ENCODE data around the gene ALPL.

The ALPL gene

DNA sequence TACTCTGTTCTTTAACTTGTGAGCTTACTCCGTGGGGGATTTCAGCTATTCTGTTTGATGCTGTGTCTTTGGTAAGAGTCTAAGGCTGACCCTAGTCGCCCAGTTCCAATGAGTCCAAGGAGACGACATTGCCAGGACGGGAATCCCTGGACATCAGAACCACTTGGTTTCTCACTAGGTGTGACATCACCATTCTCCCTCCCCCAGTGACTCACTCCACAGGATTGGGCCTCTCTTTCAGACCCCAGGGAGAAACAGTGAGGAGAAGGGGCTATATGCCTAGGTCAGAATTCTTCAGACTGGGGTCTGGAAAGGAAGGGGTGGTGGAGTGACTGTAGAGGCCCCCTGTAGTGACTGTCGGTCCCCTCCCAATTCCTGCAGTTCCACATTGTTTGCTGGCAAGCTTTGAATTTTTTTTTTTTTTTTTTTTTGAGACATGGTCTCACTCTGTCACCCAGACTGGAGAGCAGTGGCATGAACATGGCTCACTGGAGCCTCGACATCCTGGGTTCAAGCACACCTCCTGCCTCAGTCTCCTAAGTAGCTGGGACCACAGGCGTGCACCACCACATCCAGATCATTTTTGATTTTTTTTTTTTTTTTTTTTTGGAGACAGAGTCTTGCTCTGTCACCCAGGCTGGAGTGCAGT lies 21.3 kb downstream of the ALPL start:
- DNase-seq (ENCODE audit: low spot score): no peak

DNA sequence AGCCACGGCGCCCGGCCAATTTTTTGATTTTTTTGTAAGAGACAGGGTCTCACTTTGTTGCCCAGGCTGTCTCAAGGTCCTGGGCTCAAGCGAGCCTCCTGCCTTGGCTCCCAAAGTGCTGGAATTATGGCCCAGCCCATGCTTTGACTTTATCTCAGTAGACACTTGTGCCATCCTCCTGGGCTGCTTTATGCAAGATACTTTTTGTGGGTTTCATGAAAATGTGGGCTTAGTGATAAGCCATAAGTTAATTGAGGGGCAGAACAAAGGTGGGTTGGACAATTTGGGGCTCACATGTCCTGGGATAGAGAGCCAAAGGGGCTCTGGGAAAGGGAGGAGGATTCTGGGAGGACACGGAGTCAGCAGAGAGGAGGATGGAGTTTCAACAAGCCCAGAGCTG lies 22.0 kb downstream of the ALPL start:
- no peak for DNase-seq (ENCODE audit: low spot score)

DNA sequence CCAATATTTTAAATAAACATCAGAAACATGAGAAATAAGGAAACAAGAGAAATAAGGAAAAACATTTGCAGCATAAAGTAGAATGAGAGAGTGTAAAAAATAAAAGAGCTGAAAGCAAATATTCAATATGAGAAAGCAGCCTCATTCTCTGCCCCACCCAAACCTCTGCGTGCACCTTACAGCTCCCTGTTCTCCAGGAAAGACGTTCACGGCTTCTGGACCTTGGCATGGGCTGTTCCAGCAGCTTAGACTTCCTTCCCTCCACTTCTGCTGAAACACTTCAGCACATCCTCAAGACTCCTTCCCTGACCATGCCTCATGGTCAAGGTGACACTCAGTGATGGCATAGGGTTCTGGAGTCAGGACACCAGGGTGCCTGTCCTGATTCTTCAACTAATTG lies 23.3 kb downstream of the ALPL start:
- no peak for DNase-seq (ENCODE audit: low spot score)

GRCh38 chr1:21532992-21533534 lies 23.8 kb downstream of the ALPL start:
- DNase-seq (ENCODE audit: low spot score): no peak

DNA sequence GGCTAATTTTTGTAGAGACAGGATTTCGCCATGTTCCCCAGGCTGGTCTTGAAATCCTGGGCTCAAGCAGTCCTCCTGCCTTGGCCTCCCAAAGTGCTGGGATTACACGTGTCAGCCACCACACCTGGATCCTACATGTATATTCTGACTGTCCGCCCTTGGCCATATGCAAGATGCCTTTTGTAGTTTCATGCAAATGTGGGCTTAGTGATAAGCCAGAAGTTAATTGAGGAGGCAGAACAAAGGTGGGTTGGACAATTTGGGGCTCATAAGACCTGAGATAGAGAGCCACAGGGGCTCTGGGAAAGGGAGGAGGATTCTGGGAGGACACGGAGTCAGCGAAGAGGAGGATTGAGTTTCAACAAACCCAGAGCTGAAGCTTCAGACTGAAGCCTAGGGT lies 24.9 kb downstream of the ALPL start:
- no peak for DNase-seq (ENCODE audit: low spot score)

- DNase-seq (ENCODE audit: low spot score): no peak
Observed at GRCh38 chr1:21534674-21535378, 25.6 kb downstream of the ALPL start.

DNA sequence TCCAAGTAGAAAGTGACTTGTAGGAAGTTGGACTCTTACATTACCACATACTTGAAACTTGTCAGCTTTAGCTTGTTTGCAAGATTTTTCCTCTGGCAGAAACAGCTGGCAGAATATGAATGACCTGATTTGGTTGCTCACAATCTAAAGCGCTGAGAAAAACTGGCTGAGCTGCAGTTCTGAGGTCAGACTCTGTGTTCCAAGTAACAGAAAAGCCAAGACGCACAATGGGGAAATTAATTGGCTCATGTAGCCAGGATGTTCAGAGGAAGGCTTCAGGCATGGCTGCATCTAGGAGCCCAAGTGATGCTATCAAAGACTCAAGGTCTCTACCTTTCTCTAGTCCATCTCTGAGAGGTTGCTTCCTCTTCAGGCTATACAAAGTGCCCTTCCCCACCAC lies 27.0 kb downstream of the ALPL start:
- no peak for DNase-seq (ENCODE audit: low spot score)

DNA sequence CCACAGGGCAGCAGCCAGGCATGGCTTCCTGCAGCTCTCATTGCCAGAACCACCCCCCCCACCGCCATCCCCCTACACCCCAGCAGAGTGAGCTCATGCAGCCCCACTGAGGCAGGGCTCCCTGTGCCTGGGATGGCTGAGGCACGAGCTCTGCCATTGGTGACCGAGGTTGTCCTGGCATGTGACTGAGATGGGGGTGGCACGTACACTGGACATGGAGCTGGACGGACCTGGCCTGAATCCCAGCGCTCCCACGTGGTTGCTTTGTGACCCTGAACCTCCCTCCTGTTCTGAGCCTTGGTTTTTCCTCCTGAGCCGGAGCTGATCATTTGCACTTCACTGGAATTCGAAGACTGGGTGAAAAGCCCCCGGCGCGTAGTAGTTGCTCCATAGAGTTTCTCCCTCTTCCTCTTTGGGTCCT lies 28.3 kb downstream of the ALPL start:
- no peak for DNase-seq (ENCODE audit: low spot score)

- DNase-seq (ENCODE audit: low spot score): no peak
Observed at GRCh38 chr1:21537932-21538630, 28.9 kb downstream of the ALPL start.

DNA sequence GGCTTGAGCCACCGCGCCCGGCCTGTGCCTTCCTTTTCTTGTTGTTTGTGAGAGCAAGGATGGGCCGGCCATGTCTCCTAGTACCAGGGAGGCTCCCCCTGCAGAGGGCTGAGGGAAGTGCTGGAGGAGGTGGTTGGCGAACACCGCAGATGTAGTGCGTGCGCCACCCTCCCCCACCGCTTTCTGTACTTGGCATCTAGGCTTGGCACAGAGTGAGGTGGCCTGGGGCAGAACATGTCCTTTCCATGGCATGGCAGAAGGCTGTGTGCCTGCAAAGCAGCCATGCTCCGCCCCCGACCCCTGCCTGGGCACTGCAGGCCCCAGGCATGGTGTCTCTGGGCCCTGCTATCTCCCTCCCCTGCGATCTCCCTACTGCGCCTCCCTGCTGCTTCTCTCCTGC lies 30.7 kb downstream of the ALPL start:
- peak; percentile 23 for DNase-seq (ENCODE audit: low spot score)

GRCh38 chr1:21541329-21541728 lies 32.1 kb downstream of the ALPL start:
- no peak for DNase-seq (ENCODE audit: low spot score)

DNA sequence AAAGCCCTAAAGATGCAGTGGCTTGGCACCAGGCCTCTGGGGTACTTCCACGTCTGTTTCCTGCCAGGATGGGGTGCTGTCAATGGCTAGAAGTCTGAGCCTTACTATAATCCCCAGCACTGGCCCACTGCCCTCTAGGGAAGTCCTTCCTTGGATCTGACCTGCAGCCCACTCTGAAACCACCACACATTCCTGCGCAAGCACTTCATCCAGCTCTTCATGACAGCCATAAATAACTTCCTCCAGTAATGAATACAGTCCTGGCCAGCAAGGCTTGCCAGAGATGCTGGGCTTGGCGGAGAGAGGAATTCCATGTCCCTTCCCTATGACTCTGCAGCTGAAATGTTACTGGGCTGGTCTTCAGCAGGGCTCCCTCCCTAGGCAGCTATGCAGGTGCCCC lies 32.6 kb downstream of the ALPL start:
- DNase-seq (ENCODE audit: low spot score): no peak

- no peak for DNase-seq (ENCODE audit: low spot score)
Observed at GRCh38 chr1:21543598-21543997, 34.4 kb downstream of the ALPL start.

DNA sequence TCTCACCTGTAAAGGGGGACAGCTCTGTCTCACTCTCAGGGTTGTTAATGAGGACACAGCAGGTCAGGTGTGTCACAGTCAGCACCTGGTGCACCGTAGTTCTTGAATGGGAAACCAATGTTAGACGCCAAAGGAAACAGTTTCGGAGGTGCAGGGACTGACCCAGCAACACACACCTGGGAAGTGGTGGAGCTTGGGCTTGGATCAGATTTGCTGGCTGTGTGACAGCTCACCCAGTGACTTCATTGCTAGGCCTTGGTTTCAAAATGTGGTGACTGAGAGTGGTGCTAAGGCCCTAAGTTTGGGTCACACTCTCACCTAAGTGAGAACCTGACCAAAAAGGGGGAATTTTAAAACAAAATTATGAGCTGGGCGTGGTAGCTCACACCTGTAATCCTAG lies 34.9 kb downstream of the ALPL start:
- DNase-seq (ENCODE audit: low spot score): no peak

DNA sequence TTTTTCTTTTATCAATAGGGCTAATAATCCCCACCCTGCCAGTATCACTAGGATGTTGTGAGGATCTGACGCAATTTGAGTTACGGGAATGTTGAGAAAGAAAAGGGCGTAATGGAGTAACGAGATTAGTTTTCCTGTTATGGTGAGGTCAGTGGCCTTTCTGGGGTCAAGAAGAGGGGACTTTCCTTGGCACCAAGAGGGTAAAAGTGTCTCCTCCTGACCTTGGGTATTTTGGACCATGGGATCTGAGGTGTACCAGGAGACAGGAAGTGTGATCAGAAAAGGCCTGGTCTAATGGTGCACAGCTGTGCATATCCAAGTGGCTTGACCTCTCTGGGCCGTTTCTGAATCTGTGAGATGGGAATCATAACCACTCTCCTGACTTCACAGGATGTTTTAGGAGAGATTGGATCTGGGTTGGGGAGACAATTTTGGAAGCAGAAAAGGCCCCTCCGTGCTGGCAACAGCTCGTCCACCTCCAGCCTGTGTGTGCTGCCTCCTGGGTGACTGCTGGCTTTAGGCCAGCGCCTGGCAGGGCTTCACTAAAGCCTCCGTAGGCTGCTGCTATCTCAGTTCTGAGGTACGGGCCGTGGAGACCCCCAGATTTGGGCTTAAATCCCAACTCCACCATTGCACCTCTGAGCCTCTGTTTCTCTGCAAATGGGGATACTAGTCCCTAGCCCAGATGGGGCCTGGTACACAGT lies 37.1 kb downstream of the ALPL start:
- no peak for DNase-seq (ENCODE audit: low spot score)

- DNase-seq (ENCODE audit: low spot score): peak; percentile 59
Observed at GRCh38 chr1:21547876-21548275, 38.7 kb downstream of the ALPL start.

GRCh38 chr1:21550097-21550496 lies 40.9 kb downstream of the ALPL start:
- no peak for DNase-seq (ENCODE audit: low spot score)

DNA sequence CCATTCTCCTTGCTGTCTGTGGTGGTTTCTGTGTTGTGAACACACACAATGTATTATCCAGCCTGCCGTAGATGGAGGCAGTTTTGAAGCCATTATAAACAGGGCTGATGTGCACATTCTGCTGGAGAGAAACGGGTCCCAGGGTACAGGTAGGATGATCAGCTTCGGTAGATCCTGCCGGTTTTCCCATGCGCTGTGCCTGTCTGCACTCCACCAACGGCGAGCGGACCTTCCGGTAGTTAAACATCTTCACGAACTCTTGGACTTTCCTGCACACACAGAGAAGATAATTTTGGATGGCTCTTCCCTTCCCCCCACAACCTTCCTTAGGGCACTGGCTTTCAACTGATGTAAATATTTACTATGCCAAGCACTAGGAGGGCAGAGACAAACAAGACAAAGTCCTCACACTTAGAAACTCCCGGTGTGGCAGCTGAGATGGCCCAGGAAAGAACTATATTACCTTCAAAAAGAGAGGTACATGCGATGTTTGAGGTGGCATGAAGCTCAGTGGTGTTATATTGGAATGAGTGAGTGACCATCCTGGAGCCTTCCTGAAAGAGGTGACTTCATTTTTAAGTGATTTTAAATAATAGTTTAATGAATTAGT lies 41.7 kb downstream of the ALPL start:
- DNase-seq (ENCODE audit: low spot score): no peak

DNA sequence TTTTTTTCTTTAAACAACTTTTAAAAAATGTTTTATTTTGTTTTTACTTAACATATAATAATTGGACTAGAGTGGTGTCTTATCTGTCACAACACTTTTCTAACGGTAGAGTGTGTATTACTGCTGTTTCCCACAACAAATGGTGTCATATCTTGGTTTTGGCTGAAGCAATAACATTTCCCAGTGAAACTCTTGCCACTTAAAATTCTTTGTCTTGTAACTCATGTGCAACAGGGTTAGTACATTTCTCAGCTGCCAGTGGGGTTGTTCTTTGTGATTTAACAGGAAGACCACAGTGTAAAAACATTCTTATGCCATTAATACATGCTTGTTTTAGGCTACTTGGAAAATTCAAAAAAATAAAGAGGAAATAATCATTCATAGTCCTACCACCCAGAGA lies 43.5 kb downstream of the ALPL start:
- no peak for DNase-seq (ENCODE audit: low spot score)

GRCh38 chr1:21553116-21553926 lies 44.1 kb downstream of the ALPL start:
- DNase-seq (ENCODE audit: low spot score): no peak
